Tibial nerve (tissue), 4 donors: ENCODE results near the gene STAC.

ENCODE experiments used
- CTCF ChIP-seq, 5 experiments: fragments of 200-600 bp in 3 of 5; fragments of 450-650 bp in 2 of 5; sonication (generic) in 3 of 5; IDR thresholded peaks; one replicate each; pipeline ENCODE4 v1.5.1; 2016 to 2019; ENCODE audit warnings: antibody characterized with exemption in 5 of 5, mild to moderate bottlenecking in 3 of 5, moderate library complexity in 2 of 5
- EP300 ChIP-seq, 2 donors: sonication (generic); formaldehyde crosslinking; IDR thresholded peaks; one replicate each; pipeline ENCODE4 v1.6.1; 2017; ENCODE audit warnings: antibody characterized with exemption in 2 of 2, mild to moderate bottlenecking in 1 of 2
- POLR2A ChIP-seq, 2 donors: fragments of 450-650 bp; IDR thresholded peaks; one replicate each; pipeline ENCODE4 v1.6.1; 2017; ENCODE audit warnings: antibody characterized with exemption in 2 of 2, mild to moderate bottlenecking in 2 of 2, moderate library complexity in 2 of 2

GRCh38 chr3:36455406-36455805 lies 75.1 kb downstream of the STAC start:
- TF ChIP-seq POLR2A (IDR thresholded peaks at IDR 0.05), result no peak
- no peak for TF ChIP-seq CTCF (IDR thresholded peaks at IDR 0.05)
- TF ChIP-seq EP300 (IDR thresholded peaks at IDR 0.05), result no peak
